ENCODE results near the gene DIAPH2. TPM values are rescaled to one million over a fixed set of nuclear protein-coding genes. Genes with fewer than 3 reads are reported as not detected.

The DIAPH2 gene
- total RNA-seq, 1 donor from 2014 or later: 7.9 TPM

DNA sequence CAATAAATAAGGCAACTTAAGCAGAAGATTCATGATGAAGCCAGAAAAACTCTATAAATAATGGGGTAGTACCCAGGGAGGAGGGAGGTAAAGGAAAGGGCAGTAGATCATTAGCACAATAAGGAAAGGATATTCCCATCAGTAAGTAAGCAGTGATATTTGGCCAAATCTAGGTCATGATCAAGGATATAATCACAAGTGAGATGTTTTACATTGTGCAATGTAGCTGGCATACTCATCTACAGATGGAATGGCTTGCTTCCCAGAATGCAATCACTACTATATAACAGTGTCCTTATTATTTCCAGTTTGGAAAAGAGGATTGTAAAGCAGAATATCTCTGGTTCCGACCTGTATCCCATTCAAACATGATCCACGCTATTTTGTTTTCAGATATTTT is 682.5 kb downstream of the DIAPH2 start:
- peak; percentile 1 for DNase-seq (ENCODE audit: low read depth)
- no peak for TF ChIP-seq CTCF (IDR thresholded peaks at IDR 0.05; ENCODE audit: insufficient read depth, low read length, severe bottlenecking)
- no peak for FAIRE-seq

GRCh38 chrX:97369947-97370346 is 685.3 kb downstream of the DIAPH2 start:
- Histone ChIP-seq H3K27me3 (ENCODE audit: control insufficient read depth, insufficient read depth, low read length) (no peaks in the 10 kb centered on the region), H3K4me3 (ENCODE audit: low read depth, low read length) (no peak overlapping the region), H3K36me3 (ENCODE audit: control insufficient read depth, insufficient read depth, low read length) (no peaks in the 10 kb centered on the region)
- no peak for TF ChIP-seq CTCF (IDR thresholded peaks at IDR 0.05; ENCODE audit: insufficient read depth, low read length, severe bottlenecking)
- DNase-seq (ENCODE audit: low read depth) (no peak), FAIRE-seq (no peak)

More for the DNA sequence above, 682.5 kb downstream of the DIAPH2 start:
- no peaks in the 10 kb centered on the region for H3K36me3 ChIP-seq (ENCODE audit: control insufficient read depth, insufficient read depth, low read length)
- no peaks in the 10 kb centered on the region for H3K27me3 ChIP-seq (ENCODE audit: control insufficient read depth, insufficient read depth, low read length)
- H3K4me3 ChIP-seq (ENCODE audit: low read depth, low read length): no peak overlapping the region

DNA sequence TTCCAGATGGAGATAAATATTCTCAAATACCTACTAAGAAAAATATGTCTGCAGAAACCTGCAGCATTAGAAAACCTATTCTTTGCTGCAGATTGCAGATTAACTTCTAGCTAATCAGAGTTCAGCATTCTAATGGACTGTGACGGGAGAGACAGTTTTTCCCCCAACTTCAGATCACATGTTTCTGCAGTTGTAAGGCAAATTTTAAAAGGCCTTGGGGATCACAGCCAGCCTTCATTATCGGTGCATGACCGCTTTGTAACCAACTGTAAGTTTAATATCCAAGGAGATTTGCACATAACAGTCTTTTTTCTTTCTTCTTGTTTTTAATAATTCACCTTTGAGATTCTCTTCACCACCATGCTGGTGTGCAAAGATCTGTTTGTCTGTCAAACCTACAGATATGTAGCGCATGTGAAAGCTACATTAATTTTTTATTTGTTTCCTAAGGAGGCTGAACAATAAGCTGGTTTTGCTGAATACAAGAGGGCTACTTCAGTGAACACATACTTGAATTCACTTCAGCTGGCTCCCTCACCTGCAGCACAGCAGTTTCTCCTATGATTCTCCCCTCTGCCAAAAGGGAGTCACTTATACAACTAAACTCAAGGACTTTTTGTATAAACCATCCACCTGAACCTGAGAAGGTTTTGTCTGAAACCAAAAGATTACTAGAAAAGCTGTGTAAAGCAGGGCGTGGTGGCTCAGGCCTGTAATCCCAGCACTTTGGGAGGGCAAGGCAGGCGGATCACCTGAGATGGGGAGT is 687.5 kb downstream of the DIAPH2 start:
- FAIRE-seq (no peak), DNase-seq (ENCODE audit: low read depth) (no peak)
- no peak overlapping the region for H3K4me3 ChIP-seq (ENCODE audit: low read depth, low read length)
- no peaks in the 10 kb centered on the region for H3K36me3 ChIP-seq (ENCODE audit: control insufficient read depth, insufficient read depth, low read length)
- no peak for TF ChIP-seq CTCF (IDR thresholded peaks at IDR 0.05; ENCODE audit: insufficient read depth, low read length, severe bottlenecking)
- H3K27me3 ChIP-seq (ENCODE audit: control insufficient read depth, insufficient read depth, low read length): no peaks in the 10 kb centered on the region

- no peak overlapping the region for H3K4me3 ChIP-seq (ENCODE audit: low read depth, low read length)
- DNase-seq (ENCODE audit: low read depth): no peak
- no peak for FAIRE-seq
- no peak for TF ChIP-seq CTCF (IDR thresholded peaks at IDR 0.05; ENCODE audit: insufficient read depth, low read length, severe bottlenecking)
- H3K36me3 ChIP-seq (ENCODE audit: control insufficient read depth, insufficient read depth, low read length): no peaks in the 10 kb centered on the region
- no peaks in the 10 kb centered on the region for H3K27me3 ChIP-seq (ENCODE audit: control insufficient read depth, insufficient read depth, low read length)
Observed at GRCh38 chrX:97374266-97374665, 689.6 kb downstream of the DIAPH2 start.

- Histone ChIP-seq H3K36me3 (ENCODE audit: control insufficient read depth, insufficient read depth, low read length) (no peaks in the 10 kb centered on the region), H3K27me3 (ENCODE audit: control insufficient read depth, insufficient read depth, low read length) (no peaks in the 10 kb centered on the region), H3K4me3 (ENCODE audit: low read depth, low read length) (no peak overlapping the region)
- TF ChIP-seq CTCF (IDR thresholded peaks at IDR 0.05; ENCODE audit: insufficient read depth, low read length, severe bottlenecking): no peak
- DNase-seq (ENCODE audit: low read depth) (no peak), FAIRE-seq (no peak)
Observed at GRCh38 chrX:97380200-97380599, 695.6 kb downstream of the DIAPH2 start.

- TF ChIP-seq CTCF (IDR thresholded peaks at IDR 0.05; ENCODE audit: insufficient read depth, low read length, severe bottlenecking): no peak
- no peaks in the 10 kb centered on the region for H3K36me3 ChIP-seq (ENCODE audit: control insufficient read depth, insufficient read depth, low read length)
- H3K27me3 ChIP-seq (ENCODE audit: control insufficient read depth, insufficient read depth, low read length): no peaks in the 10 kb centered on the region
- DNase-seq (ENCODE audit: low read depth) (no peak), FAIRE-seq (no peak)
- H3K4me3 ChIP-seq (ENCODE audit: low read depth, low read length): no peak overlapping the region
Observed at GRCh38 chrX:97384685-97385084, 700.0 kb downstream of the DIAPH2 start.
